Activated CD4-positive, alpha-beta T cell treated with anti-CD3 and anti-CD28 coated beads, Interleukin-10, Interleukin-2, amounts not matched to agents 100 ng/mL and 50 ng/mL, durations not matched to agents 16 hours and 8 hours (primary cell): ENCODE data around the gene TMEM8B.
"Not testable (repeated sequence)": the region's sequence is repeated elsewhere in the genome, so short reads cannot be mapped to it uniquely, and the experiment has no call there.

Source experiments
- DNase-seq: peaks from one replicate; pipeline ENCODE4 v3.0.0-alpha.2; 2020

The TMEM8B gene

GRCh38 chr9:35909274-35909673, 80.2 kb downstream of the TMEM8B start, which contains the start of gene SPAAR:
Gene SPAAR, plus strand, starts transcription at chr9:35909490. Its CDS starts 974 bp downstream, at chr9:35910464.
- no peak for DNase-seq

- DNase-seq, result no peak
Observed at GRCh38 chr9:35909687-35910612, 80.9 kb downstream of the TMEM8B start.

- peak; percentile 70 for DNase-seq
Observed at GRCh38 chr9:35910613-35911359, 81.8 kb downstream of the TMEM8B start.

GRCh38 chr9:35911690-35912089, 82.7 kb downstream of the TMEM8B start:
- no peak for DNase-seq

- no peak for DNase-seq
Observed at GRCh38 chr9:35912791-35913400, 83.9 kb downstream of the TMEM8B start.

- DNase-seq, result not testable (repeated sequence)
Observed at GRCh38 chr9:35913429-35913828, 84.4 kb downstream of the TMEM8B start.

- DNase-seq, result no peak
Observed at GRCh38 chr9:35914301-35914807, 85.3 kb downstream of the TMEM8B start.
